Neural cell (in vitro differentiated cells): ENCODE measurements around the gene ZMYND11.

Experiments used
- CTCF ChIP-seq: fragments of 450-650 bp; IDR thresholded peaks from 2 replicates; pipeline ENCODE4 v1.5.1; 2014; ENCODE audit warnings: antibody characterized with exemption, mild to moderate bottlenecking, moderate library complexity; ENCODE audit not compliant: poor library complexity, severe bottlenecking
- EP300 ChIP-seq: fragments of 450-650 bp; conservative IDR thresholded peaks from 2 replicates; pipeline ENCODE4 v1.6.1; 2014; ENCODE audit warnings: antibody characterized with exemption, mild to moderate bottlenecking, moderate library complexity; ENCODE audit not compliant: poor library complexity, severe bottlenecking
- POLR2AphosphoS5 ChIP-seq: IDR thresholded peaks from 2 replicates; pipeline ENCODE4 v1.6.1; 2012
- REST ChIP-seq: IDR thresholded peaks from 2 replicates; pipeline ENCODE4 v1.6.1; 2012; ENCODE audit warnings: borderline replicate concordance

- TF ChIP-seq CTCF: no peak
- TF ChIP-seq REST: no peak
- no peak for TF ChIP-seq EP300
- TF ChIP-seq POLR2AphosphoS5: no peak
These were observed 154.3 kb downstream of the ZMYND11 start for GRCh38 chr10:289581-289980.
